ENCODE results near the gene COL5A2.

- TF ChIP-seq, protein P1, sequence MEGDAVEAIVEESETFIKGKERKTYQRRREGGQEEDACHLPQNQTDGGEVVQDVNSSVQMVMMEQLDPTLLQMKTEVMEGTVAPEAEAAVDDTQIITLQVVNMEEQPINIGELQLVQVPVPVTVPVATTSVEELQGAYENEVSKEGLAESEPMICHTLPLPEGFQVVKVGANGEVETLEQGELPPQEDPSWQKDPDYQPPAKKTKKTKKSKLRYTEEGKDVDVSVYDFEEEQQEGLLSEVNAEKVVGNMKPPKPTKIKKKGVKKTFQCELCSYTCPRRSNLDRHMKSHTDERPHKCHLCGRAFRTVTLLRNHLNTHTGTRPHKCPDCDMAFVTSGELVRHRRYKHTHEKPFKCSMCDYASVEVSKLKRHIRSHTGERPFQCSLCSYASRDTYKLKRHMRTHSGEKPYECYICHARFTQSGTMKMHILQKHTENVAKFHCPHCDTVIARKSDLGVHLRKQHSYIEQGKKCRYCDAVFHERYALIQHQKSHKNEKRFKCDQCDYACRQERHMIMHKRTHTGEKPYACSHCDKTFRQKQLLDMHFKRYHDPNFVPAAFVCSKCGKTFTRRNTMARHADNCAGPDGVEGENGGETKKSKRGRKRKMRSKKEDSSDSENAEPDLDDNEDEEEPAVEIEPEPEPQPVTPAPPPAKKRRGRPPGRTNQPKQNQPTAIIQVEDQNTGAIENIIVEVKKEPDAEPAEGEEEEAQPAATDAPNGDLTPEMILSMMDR (IDR thresholded peaks at IDR 0.05): no peak
- TF ChIP-seq POLR2A (IDR thresholded peaks at IDR 0.05) (no peak), EP300 (IDR thresholded peaks at IDR 0.05; ENCODE audit: low read depth) (no peak), POLR2AphosphoS5 (IDR thresholded peaks at IDR 0.05) (no peak)
These were observed 43.0 kb upstream of the COL5A2 start for GRCh38 chr2:189222468-189223105.
